GM06990 (cell line): Measurements from ENCODE around the gene FMNL2.

Experiments used
- DNase-seq: peaks from one replicate; pipeline ENCODE4 v3.0.0-alpha.2; 2011; ENCODE audit not compliant: insufficient read length; ENCODE audit errors: extremely low read depth
- H3K27me3 ChIP-seq: replicated peaks from 2 replicates; pipeline ENCODE4 v1.6.0; 2011; ENCODE audit warnings: low read length; ENCODE audit not compliant: control insufficient read depth, insufficient read depth
- H3K36me3 ChIP-seq: 2 replicates; pipeline ENCODE4 v1.5.1; 2011; ENCODE audit warnings: low read length; ENCODE audit not compliant: control insufficient read depth, insufficient read depth
- H3K4me3 ChIP-seq: replicated peaks from 2 replicates; pipeline ENCODE4 v1.5.1; 2011; ENCODE audit warnings: low read depth, mild to moderate bottlenecking, control low read depth, low read length
- CTCF ChIP-seq: IDR thresholded peaks from 2 replicates; pipeline ENCODE4 v1.5.1; 2011; ENCODE audit warnings: low read length, control low read depth, mild to moderate bottlenecking, inconsistent platforms; ENCODE audit not compliant: insufficient read depth, poor library complexity, severe bottlenecking

FMNL2 gene

GRCh38 chr2:152389483-152389882 is 54.5 kb downstream of the FMNL2 start:
- no peak overlapping the region for H3K4me3 ChIP-seq
- DNase-seq, result no peak
- no peaks in the 10 kb centered on the region for H3K27me3 ChIP-seq
- TF ChIP-seq CTCF, result no peak
- H3K36me3 ChIP-seq, result no peaks in the 10 kb centered on the region

GRCh38 chr2:152390837-152391236 is 55.9 kb downstream of the FMNL2 start:
- Histone ChIP-seq H3K4me3 (no peak overlapping the region), H3K36me3 (no peaks in the 10 kb centered on the region), H3K27me3 (no peaks in the 10 kb centered on the region)
- no peak for DNase-seq
- no peak for TF ChIP-seq CTCF

- Histone ChIP-seq H3K27me3 (no peaks in the 10 kb centered on the region), H3K4me3 (no peak overlapping the region), H3K36me3 (no peaks in the 10 kb centered on the region)
- TF ChIP-seq CTCF, result no peak
- DNase-seq, result no peak
Observed at GRCh38 chr2:152391318-152391717, 56.3 kb downstream of the FMNL2 start.

GRCh38 chr2:152393377-152393776 is 58.4 kb downstream of the FMNL2 start:
- no peak for DNase-seq
- H3K27me3 ChIP-seq, result no peaks in the 10 kb centered on the region
- H3K4me3 ChIP-seq, result no peak overlapping the region
- no peak for TF ChIP-seq CTCF
- H3K36me3 ChIP-seq, result no peaks in the 10 kb centered on the region

- no peak for TF ChIP-seq CTCF
- Histone ChIP-seq H3K4me3 (no peak overlapping the region), H3K27me3 (no peaks in the 10 kb centered on the region), H3K36me3 (no peaks in the 10 kb centered on the region)
- DNase-seq, result no peak
Observed at GRCh38 chr2:152394326-152394725, 59.4 kb downstream of the FMNL2 start.

- TF ChIP-seq CTCF, result no peak
- H3K27me3 ChIP-seq, result no peaks in the 10 kb centered on the region
- no peak for DNase-seq
- no peak overlapping the region for H3K4me3 ChIP-seq
- H3K36me3 ChIP-seq, result no peaks in the 10 kb centered on the region
Observed at GRCh38 chr2:152395103-152395502, 60.1 kb downstream of the FMNL2 start.
